Panc1 (cell line): ENCODE results near the gene ABCC3.

Source experiments
- POLR2AphosphoS5 ChIP-seq: IDR thresholded peaks from 2 replicates; pipeline ENCODE4 v1.6.1; 2012; ENCODE audit warnings: mild to moderate bottlenecking, low read depth, low read length, moderate library complexity
- TCF7L2 ChIP-seq: IDR thresholded peaks from 2 replicates; pipeline ENCODE4 v1.6.1; 2011; ENCODE audit warnings: mild to moderate bottlenecking, low read depth, low read length, inconsistent platforms
- TF ChIP-seq, protein P1 (sequence below): fragments of 450-650 bp; IDR thresholded peaks from 2 replicates; pipeline ENCODE4 v1.5.1; 2017; ENCODE audit warnings: mild to moderate bottlenecking

DNA sequence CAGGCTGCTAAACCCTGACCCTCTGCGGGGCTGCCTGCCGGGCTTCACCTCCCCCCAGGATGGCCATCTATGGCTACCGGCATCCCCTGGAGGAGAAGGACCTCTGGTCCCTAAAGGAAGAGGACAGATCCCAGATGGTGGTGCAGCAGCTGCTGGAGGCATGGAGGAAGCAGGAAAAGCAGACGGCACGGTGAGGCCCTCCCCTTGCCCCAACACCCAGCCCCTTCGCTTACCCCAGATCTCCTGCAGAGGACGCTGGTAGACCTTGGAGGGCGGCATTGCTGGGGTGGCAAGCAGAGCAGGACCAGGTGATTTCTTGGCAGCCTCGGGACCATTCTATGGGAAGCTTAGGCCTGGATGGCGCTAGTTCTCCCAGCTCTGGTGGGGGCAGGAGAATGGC lies 24.5 kb downstream of the ABCC3 start:
- TF ChIP-seq, protein P1, sequence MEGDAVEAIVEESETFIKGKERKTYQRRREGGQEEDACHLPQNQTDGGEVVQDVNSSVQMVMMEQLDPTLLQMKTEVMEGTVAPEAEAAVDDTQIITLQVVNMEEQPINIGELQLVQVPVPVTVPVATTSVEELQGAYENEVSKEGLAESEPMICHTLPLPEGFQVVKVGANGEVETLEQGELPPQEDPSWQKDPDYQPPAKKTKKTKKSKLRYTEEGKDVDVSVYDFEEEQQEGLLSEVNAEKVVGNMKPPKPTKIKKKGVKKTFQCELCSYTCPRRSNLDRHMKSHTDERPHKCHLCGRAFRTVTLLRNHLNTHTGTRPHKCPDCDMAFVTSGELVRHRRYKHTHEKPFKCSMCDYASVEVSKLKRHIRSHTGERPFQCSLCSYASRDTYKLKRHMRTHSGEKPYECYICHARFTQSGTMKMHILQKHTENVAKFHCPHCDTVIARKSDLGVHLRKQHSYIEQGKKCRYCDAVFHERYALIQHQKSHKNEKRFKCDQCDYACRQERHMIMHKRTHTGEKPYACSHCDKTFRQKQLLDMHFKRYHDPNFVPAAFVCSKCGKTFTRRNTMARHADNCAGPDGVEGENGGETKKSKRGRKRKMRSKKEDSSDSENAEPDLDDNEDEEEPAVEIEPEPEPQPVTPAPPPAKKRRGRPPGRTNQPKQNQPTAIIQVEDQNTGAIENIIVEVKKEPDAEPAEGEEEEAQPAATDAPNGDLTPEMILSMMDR: no peak
- TF ChIP-seq TCF7L2 (no peak), POLR2AphosphoS5 (no peak)
